Trophoblast cell (in vitro differentiated cells and primary cell): Measurements from ENCODE around the gene HEPHL1.

Experiments
- DNase-seq, 2 donors: peaks; one replicate each; pipeline ENCODE4 v3.0.0-alpha.2; 2016
- H2AFZ ChIP-seq: 2 replicates; pipeline ENCODE4 v1.6.1; 2013; ENCODE audit warnings: low read length, moderate library complexity, mild to moderate bottlenecking; ENCODE audit not compliant: insufficient read depth, poor library complexity
- H2AK5ac ChIP-seq: 2 replicates; pipeline ENCODE4 v1.6.1; 2013; ENCODE audit warnings: mild to moderate bottlenecking, low read length
- H2BK120ac ChIP-seq: 2 replicates; pipeline ENCODE4 v1.6.1; 2013; ENCODE audit warnings: low read length, mild to moderate bottlenecking, moderate library complexity; ENCODE audit not compliant: insufficient read depth, poor library complexity
- H2BK12ac ChIP-seq: 2 replicates; pipeline ENCODE4 v1.6.1; 2013; ENCODE audit warnings: mild to moderate bottlenecking, low read length, moderate library complexity
- H2BK5ac ChIP-seq: 2 replicates; pipeline ENCODE4 v1.6.1; 2013; ENCODE audit warnings: low read length, low read depth, moderate library complexity, mild to moderate bottlenecking; ENCODE audit not compliant: poor library complexity
- H3K14ac ChIP-seq: 2 replicates; pipeline ENCODE4 v1.6.1; 2013; ENCODE audit warnings: mild to moderate bottlenecking, low read length
- H3K18ac ChIP-seq: 2 replicates; pipeline ENCODE4 v1.6.1; 2013; ENCODE audit warnings: mild to moderate bottlenecking, low read length
- H3K23ac ChIP-seq: 2 replicates; pipeline ENCODE4 v1.6.1; 2013; ENCODE audit warnings: low read length
- H3K27ac ChIP-seq: 2 replicates; pipeline ENCODE4 v1.5.1; 2013; ENCODE audit warnings: low read depth, mild to moderate bottlenecking, inconsistent platforms, low read length, moderate library complexity
- H3K27me3 ChIP-seq: 2 replicates; pipeline ENCODE4 v1.6.1; 2013; ENCODE audit warnings: inconsistent platforms, mild to moderate bottlenecking, low read length, moderate library complexity; ENCODE audit not compliant: insufficient read depth
- H3K36me3 ChIP-seq, 2 experiments: 1 replicate in 1 of 2; 2 replicates in 1 of 2; pipeline ENCODE4 v1.6.1; 2013; ENCODE audit warnings: low read length in 2 of 2, mild to moderate bottlenecking in 2 of 2, moderate library complexity in 1 of 2; ENCODE audit not compliant: insufficient read depth in 2 of 2, control insufficient read depth in 1 of 2
- H3K4ac ChIP-seq: 2 replicates; pipeline ENCODE4 v1.6.1; 2013; ENCODE audit warnings: low read depth, mild to moderate bottlenecking, low read length, moderate library complexity
- H3K4me1 ChIP-seq, 2 experiments: 1 replicate in 1 of 2; 2 replicates in 1 of 2; pipeline ENCODE4 v1.6.1; 2013; ENCODE audit warnings: low read length in 2 of 2, mild to moderate bottlenecking in 2 of 2, moderate library complexity in 1 of 2; ENCODE audit not compliant: insufficient read depth in 2 of 2, control insufficient read depth in 1 of 2
- H3K4me2 ChIP-seq: 2 replicates; pipeline ENCODE4 v1.6.1; 2013; ENCODE audit warnings: inconsistent platforms, mild to moderate bottlenecking, low read length, moderate library complexity
- H3K4me3 ChIP-seq: 2 replicates; pipeline ENCODE4 v1.5.1; 2013; ENCODE audit warnings: mild to moderate bottlenecking, low read depth, low read length, inconsistent platforms
- H3K79me1 ChIP-seq: one replicate; pipeline ENCODE4 v1.6.1; 2013; ENCODE audit warnings: low read length
- H3K79me2 ChIP-seq: 2 replicates; pipeline ENCODE4 v1.6.1; 2013; ENCODE audit warnings: low read length, mild to moderate bottlenecking; ENCODE audit not compliant: control insufficient read depth, insufficient read depth, poor library complexity
- H3K9ac ChIP-seq: 2 replicates; pipeline ENCODE4 v1.6.1; 2013; ENCODE audit warnings: mild to moderate bottlenecking, low read length
- H3K9me3 ChIP-seq: 2 replicates; pipeline ENCODE4 v1.6.1; 2013; ENCODE audit warnings: low read depth, mild to moderate bottlenecking, control low read depth, inconsistent platforms, low read length; ENCODE audit not compliant: insufficient read depth
- H4K12ac ChIP-seq: 2 replicates; pipeline ENCODE4 v1.6.1; 2013; ENCODE audit warnings: low read depth, mild to moderate bottlenecking, low read length, moderate library complexity
- H4K8ac ChIP-seq: 2 replicates; pipeline ENCODE4 v1.6.1; 2013; ENCODE audit warnings: low read depth, mild to moderate bottlenecking, low read length, moderate library complexity
- H4K91ac ChIP-seq: one replicate; pipeline ENCODE4 v1.6.1; 2013; ENCODE audit warnings: low read depth, mild to moderate bottlenecking, low read length, moderate library complexity
- WGBS: extraction: QIAGEN DNeasy Blood & Tissue Kit; methylation state at CpG from one replicate; pipeline ENCODE4 v1.1.7; 2013; ENCODE audit warnings: missing lambda C conversion rate; ENCODE audit not compliant: insufficient read length, insufficient coverage; ENCODE audit errors: extremely low coverage; 5-methylcytosine and 5-hydroxymethylcytosine counted together

HEPHL1 gene

DNA sequence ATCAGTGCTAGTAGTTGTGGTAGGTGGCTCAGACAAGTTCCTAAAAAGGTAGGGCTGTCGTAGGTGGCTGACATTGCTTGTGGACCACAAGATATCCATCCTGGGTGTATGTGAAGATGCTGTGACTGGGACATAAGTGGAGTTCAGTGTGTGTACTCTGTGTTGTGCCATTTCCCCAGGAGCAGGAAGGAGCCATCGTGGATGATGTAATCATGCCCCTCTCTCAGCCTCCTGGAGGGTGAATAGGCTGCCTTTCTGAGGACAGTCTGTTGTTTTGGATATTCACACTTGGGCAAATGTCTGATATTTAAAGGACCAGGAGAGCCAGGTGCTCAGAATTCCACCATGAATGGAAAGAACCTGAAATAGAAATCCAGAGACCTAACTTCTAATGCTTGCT, 2.7 kb downstream of the HEPHL1 start:
- Histone ChIP-seq H2BK120ac (no peak overlapping the region), H3K18ac (no peak overlapping the region), H3K27me3 (no peaks in the 10 kb centered on the region), H2AK5ac (no peak overlapping the region), H3K4me2 (no peak overlapping the region), H4K91ac (no peak overlapping the region), H4K8ac (no peak overlapping the region), H3K79me1 (no peaks in the 10 kb centered on the region), H3K14ac (no peak overlapping the region), H3K4me1 (no peaks in the 10 kb centered on the region), H3K9ac (peak overlapping the region; percentile 71), H4K12ac (no peak overlapping the region), H2BK5ac (no peak overlapping the region), H3K27ac (no peak overlapping the region), H3K4me3 (no peak overlapping the region), H2AFZ (no peak overlapping the region), H3K79me2 (no peaks in the 10 kb centered on the region), H3K36me3 (no peaks in the 10 kb centered on the region), H3K23ac (peak overlapping the region; percentile 77), H3K4ac (no peak overlapping the region), H3K9me3 (peaks cover 3% of the 10 kb centered on the region), H2BK12ac (no peak overlapping the region)
- no CpG with 5 or more reads among the region's 2 CpGs for whole genome bisulfite sequencing
- DNase-seq: no peak

DNA sequence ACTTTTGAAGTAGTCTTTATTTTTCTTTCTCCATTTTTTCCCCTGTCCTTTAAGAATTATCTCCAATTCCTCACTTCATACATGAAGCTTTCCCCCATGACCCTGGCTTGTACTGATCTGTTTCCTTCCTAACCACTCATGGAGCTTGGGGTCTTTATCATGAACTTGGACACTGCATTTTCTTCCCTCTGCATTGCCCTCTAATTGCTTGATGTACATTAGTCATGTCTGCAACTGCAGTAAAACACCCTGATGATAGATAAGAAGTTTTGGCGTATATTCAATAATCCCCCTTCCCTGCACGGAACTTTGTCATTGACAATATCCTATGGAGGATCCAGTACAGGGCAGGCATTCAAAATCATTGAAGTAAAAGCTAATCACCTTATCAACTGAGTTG, 3.4 kb downstream of the HEPHL1 start:
- no peak overlapping the region for H2AK5ac ChIP-seq
- H4K91ac ChIP-seq: no peak overlapping the region
- no peak overlapping the region for H4K8ac ChIP-seq
- H3K14ac ChIP-seq: no peak overlapping the region
- H3K36me3 ChIP-seq: no peaks in the 10 kb centered on the region
- H3K4ac ChIP-seq: no peak overlapping the region
- H2AFZ ChIP-seq: no peak overlapping the region
- H3K79me1 ChIP-seq: no peaks in the 10 kb centered on the region
- H2BK120ac ChIP-seq: no peak overlapping the region
- H3K79me2 ChIP-seq: no peaks in the 10 kb centered on the region
- no peak overlapping the region for H3K4me3 ChIP-seq
- no peak overlapping the region for H4K12ac ChIP-seq
- no peak overlapping the region for H3K23ac ChIP-seq
- no peak for DNase-seq
- H3K4me2 ChIP-seq: no peak overlapping the region
- H3K27me3 ChIP-seq: no peaks in the 10 kb centered on the region
- no peak overlapping the region for H3K9ac ChIP-seq
- H2BK5ac ChIP-seq: no peak overlapping the region
- WGBS: no CpG with 5 or more reads among the region's 2 CpGs
- H2BK12ac ChIP-seq: no peak overlapping the region
- no peak overlapping the region for H3K27ac ChIP-seq
- no peaks in the 10 kb centered on the region for H3K4me1 ChIP-seq
- peaks cover 3% of the 10 kb centered on the region for H3K9me3 ChIP-seq
- H3K18ac ChIP-seq: no peak overlapping the region

DNA sequence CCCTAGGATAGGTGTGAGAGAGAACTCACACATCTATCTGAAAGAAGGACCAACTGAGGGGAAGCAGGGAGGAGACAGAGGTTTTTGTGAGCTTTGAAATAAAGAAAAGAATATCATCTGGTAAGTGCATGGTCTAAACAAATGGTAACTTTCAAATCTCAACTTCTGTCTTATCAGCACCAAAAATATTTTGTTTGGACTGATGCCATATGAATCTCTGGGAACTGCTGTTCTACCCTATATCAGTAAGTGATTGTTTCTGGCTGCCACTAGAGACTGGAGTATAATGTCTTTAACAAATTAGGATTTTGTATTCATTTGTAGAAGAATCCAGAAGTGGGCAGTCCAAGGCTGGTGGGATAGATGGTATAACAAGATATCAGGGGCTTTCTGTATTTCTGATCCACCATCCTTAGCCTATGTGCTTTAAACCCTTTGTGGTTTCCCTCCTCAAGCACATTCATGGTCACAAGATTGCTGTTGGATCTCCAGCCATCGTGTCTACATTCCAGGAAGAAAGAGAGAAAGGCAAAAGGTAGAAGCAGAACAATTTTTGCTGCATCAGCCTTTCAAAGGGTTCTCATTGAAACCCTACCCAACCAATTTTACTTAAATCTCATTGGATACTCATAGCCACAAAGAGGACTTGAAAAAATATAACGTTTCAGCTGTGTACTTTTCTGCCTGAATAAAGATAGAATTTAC, 4.7 kb downstream of the HEPHL1 start:
- Histone ChIP-seq H3K23ac (no peak overlapping the region), H3K27me3 (no peaks in the 10 kb centered on the region), H2AFZ (no peak overlapping the region), H4K91ac (no peak overlapping the region), H3K9ac (no peak overlapping the region), H2BK5ac (no peak overlapping the region), H4K8ac (no peak overlapping the region), H3K4me3 (no peak overlapping the region), H3K14ac (no peak overlapping the region), H3K79me2 (no peaks in the 10 kb centered on the region), H3K36me3 (no peaks in the 10 kb centered on the region), H3K79me1 (no peaks in the 10 kb centered on the region), H2BK120ac (no peak overlapping the region), H3K4me2 (no peak overlapping the region), H3K27ac (no peak overlapping the region), H3K4ac (no peak overlapping the region), H4K12ac (no peak overlapping the region), H2AK5ac (no peak overlapping the region), H3K9me3 (peaks cover 3% of the 10 kb centered on the region), H2BK12ac (no peak overlapping the region), H3K4me1 (no peaks in the 10 kb centered on the region), H3K18ac (no peak overlapping the region)
- WGBS: no CpG with 5 or more reads among the region's 2 CpGs
- no peak for DNase-seq

DNA sequence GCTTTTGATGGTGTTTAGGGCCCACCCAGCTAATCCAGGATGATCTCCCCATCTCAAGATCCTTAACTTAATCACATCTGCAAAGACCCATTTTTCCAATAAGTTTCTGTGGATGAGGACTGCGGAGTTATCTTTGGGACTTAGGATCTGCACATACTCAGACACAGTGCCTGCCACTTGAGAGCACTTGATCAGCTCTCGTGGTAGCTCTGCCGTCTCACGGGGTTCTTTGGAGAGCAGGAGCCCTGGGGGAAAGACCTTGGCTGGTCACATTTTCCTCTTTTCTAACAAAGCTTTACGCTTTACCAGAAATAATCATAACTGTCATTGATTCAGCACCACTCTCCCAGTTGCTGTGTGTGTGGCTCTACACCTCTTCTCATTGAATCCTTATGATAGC, 6.1 kb downstream of the HEPHL1 start:
- H3K79me2 ChIP-seq: no peaks in the 10 kb centered on the region
- H2BK12ac ChIP-seq: no peak overlapping the region
- no peak overlapping the region for H2BK120ac ChIP-seq
- H4K8ac ChIP-seq: no peak overlapping the region
- H3K79me1 ChIP-seq: no peaks in the 10 kb centered on the region
- WGBS: no CpG with 5 or more reads among the region's 5 CpGs
- H4K12ac ChIP-seq: no peak overlapping the region
- H3K27me3 ChIP-seq: no peaks in the 10 kb centered on the region
- no peak overlapping the region for H3K23ac ChIP-seq
- H4K91ac ChIP-seq: no peak overlapping the region
- no peak overlapping the region for H3K27ac ChIP-seq
- no peak overlapping the region for H3K4me3 ChIP-seq
- H3K18ac ChIP-seq: no peak overlapping the region
- no peak overlapping the region for H3K4me2 ChIP-seq
- no peak overlapping the region for H2AK5ac ChIP-seq
- H3K9ac ChIP-seq: no peak overlapping the region
- no peak overlapping the region for H3K4ac ChIP-seq
- no peaks in the 10 kb centered on the region for H3K4me1 ChIP-seq
- no peak for DNase-seq
- H2AFZ ChIP-seq: no peak overlapping the region
- no peak overlapping the region for H3K14ac ChIP-seq
- H2BK5ac ChIP-seq: no peak overlapping the region
- H3K9me3 ChIP-seq: no peaks in the 10 kb centered on the region
- H3K36me3 ChIP-seq: no peaks in the 10 kb centered on the region
